Kidney capillary endothelial cell (primary cell): ENCODE data around the gene C12orf57.

Experiments used
- DNase-seq: peaks from one replicate; pipeline ENCODE4 v3.0.0-alpha.2; 2018; ENCODE audit warnings: low spot score

The C12orf57 gene

GRCh38 chr12:6953442-6954315, 9.9 kb downstream of the C12orf57 start:
- DNase-seq: no peak

- DNase-seq: no peak
Observed at GRCh38 chr12:6954316-6955107, 10.7 kb downstream of the C12orf57 start.

- DNase-seq: no peak
Observed at GRCh38 chr12:6955108-6956020, 11.5 kb downstream of the C12orf57 start.

GRCh38 chr12:6956021-6956727, 12.4 kb downstream of the C12orf57 start:
- no peak for DNase-seq

- DNase-seq: no peak
Observed at GRCh38 chr12:6957151-6957701, 13.4 kb downstream of the C12orf57 start.

- no peak for DNase-seq
Observed at GRCh38 chr12:6957741-6958608, 14.2 kb downstream of the C12orf57 start.

- no peak for DNase-seq
Observed at GRCh38 chr12:6958609-6959057, 14.8 kb downstream of the C12orf57 start.

- no peak for DNase-seq
Observed at GRCh38 chr12:6959058-6959804, 15.4 kb downstream of the C12orf57 start.

- no peak for DNase-seq
Observed at GRCh38 chr12:6959805-6960592, 16.2 kb downstream of the C12orf57 start.

GRCh38 chr12:6960593-6961277, 16.9 kb downstream of the C12orf57 start:
- DNase-seq: no peak

- no peak for DNase-seq
Observed at GRCh38 chr12:6961278-6961694, 17.5 kb downstream of the C12orf57 start.

GRCh38 chr12:6961695-6962284, 18.0 kb downstream of the C12orf57 start:
- DNase-seq: peak; percentile 77

- DNase-seq: no peak
Observed at GRCh38 chr12:6962285-6963015, 18.6 kb downstream of the C12orf57 start.

GRCh38 chr12:6963016-6963731, 19.4 kb downstream of the C12orf57 start:
- DNase-seq: no peak

- DNase-seq: no peak
Observed at GRCh38 chr12:6963791-6964413, 20.1 kb downstream of the C12orf57 start.

GRCh38 chr12:6964605-6965025, 20.8 kb downstream of the C12orf57 start:
- no peak for DNase-seq
